Measurements from ENCODE around the gene PA2G4.
A peak's percentile ranks its signal among the peaks of the same experiment; 100 is the strongest.
"Not testable (repeated sequence)": the region's sequence is repeated elsewhere in the genome, so short reads cannot be mapped to it uniquely, and the experiment has no call there.

The PA2G4 gene

DNA sequence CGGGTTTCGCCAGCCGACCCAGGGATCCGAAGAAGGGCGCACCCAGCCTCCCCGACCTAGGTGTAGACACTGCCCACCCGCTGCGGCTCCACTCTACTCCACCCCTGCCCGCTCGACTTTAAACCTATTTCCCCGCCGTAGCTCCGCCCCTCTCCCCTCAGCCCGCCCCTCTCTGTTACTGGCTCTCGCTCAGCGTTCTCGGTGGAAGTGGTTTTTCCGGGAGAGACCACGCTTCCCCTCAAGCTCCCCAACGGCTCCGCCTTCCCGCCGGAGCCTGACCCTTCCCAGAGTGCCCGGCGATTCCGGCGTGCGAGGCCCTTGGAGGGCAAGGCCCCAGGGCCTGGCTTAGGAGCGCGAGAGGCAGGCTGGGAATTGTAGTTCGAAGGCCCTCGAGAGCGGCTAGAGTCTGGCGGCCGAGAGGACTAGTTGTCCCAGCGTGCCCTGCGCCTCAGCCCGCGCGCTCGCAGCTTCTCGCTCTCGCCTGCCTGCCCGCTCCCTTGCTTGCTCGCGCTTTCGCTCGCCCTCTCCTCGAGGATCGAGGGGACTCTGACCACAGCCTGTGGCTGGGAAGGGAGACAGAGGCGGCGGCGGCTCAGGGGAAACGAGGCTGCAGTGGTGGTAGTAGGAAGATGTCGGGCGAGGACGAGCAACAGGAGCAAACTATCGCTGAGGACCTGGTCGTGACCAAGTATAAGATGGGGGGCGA is at the start of gene PA2G4:
TSS of gene PA2G4 (plus strand) at position 451 of the 706 bp plus-strand sequence. CDS start at position 630, 179 bp downstream.
- peak; percentile 98 for DNase-seq

DNA sequence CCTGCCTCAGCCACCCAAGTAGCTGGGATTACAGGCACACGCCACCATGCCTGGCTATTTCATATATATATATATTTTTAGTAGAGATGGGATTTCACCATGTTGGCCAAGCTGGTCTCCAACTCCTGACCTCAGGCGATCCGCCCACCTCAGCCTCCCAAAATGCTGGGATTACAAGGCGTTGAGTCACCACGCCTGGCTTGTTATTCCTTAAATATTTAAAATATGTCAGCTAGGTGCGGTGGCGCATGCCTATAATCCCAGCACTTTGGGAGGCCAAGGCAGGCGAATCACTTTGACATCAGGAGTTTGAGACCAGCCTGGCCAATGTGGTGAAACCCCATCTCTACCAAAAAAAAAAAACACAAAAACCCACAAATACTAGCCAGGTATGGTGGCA is 44.4 kb upstream of the PA2G4 start:
- not testable (repeated sequence) for DNase-seq

DNA sequence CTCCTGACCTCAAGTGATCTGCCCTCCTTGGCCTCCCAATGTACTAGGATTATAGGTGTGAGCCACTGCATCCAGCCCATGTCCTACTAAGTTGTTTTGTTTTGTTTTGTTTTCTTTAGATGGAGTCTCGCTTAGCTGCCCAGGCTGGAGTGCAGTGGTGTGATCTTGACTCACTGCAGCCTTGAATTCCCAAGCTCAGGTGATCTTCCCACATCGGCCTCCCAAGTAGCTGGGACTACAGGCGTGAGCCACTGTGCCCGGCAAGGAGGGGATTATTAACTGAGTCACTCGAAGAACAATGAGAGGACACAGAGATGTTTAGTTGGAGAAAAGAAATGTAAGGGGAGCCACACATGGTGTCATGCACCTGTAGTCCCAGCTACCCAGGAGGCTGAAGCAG is 42.4 kb upstream of the PA2G4 start:
- no peak for DNase-seq

DNA sequence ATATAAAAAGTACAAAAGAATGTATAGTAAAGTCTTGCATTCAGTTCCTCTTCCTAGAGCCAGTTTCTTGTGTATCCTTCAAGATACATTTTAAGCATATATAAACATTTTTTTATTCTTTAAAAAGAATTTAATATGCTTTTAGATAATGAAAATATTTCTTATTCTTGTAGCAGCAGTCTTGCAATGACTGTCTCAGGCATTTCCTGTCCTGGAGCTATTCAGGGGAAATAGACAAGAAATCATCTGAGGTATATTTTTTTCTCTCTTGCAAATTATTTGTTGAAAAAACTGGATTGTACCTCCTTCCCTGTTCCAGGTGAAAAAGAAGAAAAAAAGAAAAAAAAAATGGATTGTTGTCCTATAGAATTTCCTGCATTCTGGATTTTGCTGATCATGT is 41.4 kb upstream of the PA2G4 start:
- no peak for DNase-seq

DNA sequence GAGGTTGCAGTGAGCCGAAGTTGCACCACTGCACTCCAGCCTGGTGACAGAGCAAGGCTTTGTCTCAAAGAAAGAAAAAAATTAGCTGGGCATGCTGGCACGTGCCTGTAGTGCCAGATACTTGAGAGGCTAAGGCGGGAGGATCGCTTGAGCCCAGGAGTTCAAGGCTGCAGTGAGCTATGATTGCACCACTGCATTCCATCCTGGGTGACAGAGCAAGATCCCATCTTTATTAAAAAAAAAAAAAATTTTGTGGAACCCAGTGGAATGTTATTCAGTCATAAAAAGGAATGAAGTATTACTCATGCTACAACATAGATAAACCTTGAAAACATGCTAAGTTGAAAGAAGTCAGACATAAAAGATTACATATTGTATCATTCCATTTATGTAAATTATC is 32.7 kb upstream of the PA2G4 start:
- no peak for DNase-seq

DNA sequence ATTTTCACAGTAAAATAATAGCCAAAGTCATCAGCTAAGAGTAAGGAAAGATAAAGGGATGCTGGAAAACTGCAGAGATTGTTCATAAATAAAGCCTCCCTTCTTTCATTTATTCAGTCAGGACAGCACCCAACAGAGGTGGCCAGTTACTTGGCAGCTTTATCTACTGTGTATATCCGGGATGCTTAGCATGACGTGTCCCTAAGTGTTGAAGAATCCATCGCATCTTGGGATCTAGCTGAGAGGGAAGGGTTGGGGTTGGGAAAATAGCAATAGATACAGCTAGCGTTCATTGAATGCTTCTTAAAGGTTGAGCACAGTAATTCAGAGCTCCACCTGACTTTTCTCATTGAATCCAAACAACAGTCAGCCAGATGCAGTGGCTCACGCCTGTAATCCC is 30.0 kb upstream of the PA2G4 start:
- no peak for DNase-seq

DNA sequence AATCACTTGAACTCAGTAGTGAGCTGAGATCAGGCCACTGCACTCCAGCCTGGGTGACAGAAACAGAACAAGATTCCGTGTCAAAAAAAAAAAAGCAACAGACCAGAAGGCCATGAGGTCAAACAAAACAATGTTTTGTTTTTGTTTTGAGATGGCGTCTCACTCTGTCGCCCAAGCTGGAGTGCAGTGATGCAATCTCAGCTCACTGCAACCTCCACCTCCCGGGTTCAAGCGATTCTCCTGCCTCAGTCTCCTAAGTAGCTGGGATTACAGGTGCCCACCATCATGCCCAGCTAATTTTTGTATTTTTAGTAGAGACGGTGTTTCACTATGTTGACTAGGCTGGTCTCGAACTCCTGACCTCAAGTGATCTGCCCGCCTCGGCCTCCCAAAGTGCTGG is 26.4 kb upstream of the PA2G4 start:
- not testable (repeated sequence) for DNase-seq

DNA sequence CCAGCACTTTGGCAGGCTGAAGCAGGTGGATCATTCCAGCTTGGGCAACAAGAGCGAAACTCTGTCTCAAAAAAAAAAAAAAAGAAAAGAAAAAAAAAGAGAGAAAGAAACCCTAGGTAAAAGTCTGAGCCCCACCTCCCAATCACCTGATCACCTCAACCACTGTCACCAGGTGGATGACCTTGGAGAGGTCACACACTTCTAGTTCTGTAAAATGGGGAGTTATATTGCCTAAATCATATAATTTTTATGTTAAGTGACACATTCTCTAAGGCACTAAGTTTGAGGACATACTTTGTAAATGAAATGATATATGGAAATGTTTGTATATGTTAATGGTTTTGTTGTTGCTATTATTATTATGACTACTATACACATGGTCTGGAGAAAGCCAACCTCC is 25.9 kb upstream of the PA2G4 start:
- no peak for DNase-seq

DNA sequence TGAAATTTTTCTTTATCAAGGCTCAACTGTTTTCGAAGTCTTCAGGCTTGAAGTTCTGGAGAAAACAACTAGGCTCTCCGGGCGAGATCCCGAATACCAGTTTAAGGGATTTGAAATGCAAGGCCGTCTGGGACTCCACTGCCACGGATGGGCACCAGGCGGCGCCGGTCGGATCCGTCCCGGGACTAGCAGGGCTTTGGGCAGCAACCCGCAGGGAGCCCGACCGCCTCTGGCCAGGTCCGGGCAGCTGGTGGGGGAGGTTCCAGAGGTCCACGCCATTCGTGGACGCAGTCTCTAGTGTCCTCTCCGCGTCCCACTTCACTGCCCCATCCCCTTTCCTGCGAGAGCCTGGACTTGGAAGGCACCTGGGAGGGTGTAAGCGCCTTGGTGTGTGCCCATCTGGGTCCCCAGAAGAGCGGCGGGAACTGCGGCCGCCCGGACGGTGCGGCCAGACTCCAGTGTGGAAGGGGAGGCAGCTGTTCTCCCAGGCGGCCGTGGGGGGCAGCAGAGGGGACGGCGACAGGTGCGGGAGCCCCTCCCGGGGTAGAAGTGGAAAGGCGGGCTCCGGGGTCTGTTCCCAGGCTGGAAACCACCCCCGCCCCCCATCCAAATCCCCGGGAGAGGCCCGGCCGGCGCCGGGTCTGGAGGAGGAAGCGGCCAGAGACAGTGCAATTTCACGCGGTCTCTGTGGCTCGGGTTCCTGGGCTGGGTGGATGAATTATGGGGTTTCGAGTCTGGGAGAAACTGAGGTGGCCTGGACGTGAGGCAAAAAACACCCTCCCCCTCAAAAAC is 25.2 kb upstream of the PA2G4 start:
- peak; percentile 45 to 48 for DNase-seq

DNA sequence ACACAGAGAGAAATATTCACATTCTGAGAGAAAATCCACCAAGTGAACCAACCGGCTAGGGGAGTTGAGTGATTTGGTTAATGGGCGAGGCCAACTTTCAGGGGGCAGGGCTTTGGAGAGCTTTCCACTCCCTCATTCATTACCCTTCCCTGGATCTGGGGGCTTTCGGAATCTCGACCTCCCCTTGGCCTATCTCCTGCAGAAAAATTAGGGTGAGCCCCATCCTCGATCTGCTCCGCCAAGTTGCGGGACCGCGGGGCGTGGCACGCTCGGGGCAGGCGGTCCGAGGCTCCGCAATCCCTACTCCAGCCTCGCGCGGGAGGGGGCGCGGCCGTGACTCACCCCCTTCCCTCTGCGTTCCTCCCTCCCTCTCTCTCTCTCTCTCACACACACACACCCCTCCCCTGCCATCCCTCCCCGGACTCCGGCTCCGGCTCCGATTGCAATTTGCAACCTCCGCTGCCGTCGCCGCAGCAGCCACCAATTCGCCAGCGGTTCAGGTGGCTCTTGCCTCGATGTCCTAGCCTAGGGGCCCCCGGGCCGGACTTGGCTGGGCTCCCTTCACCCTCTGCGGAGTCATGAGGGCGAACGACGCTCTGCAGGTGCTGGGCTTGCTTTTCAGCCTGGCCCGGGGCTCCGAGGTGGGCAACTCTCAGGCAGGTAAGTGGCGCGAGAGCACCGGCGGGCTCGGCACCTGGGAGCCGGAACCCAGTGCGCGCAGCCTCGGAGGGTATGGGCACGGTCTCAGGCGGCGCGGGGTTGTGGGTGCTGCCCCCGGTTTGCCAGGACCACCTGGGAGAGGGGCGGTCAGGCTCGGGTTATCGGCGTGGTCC is 24.4 kb upstream of the PA2G4 start, which contains the start of gene ERBB3:
TSS of gene ERBB3 (plus strand) at position 443 of the 833 bp plus-strand sequence. CDS start at position 579, 136 bp downstream.
- DNase-seq, result peak; percentile 56 to 66

DNA sequence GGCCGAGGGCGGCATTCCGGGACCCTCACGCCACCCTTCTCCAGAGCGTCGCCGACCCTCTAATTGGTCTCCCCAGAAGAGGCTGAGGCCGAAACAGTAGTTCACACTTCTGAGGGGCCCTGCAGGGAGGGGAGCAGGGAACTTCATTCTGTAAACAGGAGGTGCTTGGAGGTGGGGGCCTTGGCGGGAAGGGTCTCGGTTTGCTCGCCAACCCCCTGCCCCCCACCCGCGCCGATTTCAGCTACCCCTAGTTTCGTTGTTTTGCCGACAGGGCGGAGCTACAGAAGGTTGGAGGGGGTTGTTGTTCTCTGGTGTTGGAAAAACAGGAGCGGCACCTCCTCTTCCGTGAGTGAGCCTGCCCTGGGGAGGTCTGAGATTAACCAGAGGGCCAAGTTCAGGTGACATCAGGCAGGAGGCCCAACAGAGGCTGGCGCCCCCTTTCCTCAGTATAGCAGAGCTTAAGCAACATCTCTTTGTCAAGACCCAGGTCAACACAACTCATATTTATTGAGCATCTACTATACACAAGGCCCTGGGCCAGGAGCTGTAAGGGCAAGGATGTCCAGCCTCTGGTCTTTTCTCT is 23.7 kb upstream of the PA2G4 start:
- DNase-seq, result no peak

DNA sequence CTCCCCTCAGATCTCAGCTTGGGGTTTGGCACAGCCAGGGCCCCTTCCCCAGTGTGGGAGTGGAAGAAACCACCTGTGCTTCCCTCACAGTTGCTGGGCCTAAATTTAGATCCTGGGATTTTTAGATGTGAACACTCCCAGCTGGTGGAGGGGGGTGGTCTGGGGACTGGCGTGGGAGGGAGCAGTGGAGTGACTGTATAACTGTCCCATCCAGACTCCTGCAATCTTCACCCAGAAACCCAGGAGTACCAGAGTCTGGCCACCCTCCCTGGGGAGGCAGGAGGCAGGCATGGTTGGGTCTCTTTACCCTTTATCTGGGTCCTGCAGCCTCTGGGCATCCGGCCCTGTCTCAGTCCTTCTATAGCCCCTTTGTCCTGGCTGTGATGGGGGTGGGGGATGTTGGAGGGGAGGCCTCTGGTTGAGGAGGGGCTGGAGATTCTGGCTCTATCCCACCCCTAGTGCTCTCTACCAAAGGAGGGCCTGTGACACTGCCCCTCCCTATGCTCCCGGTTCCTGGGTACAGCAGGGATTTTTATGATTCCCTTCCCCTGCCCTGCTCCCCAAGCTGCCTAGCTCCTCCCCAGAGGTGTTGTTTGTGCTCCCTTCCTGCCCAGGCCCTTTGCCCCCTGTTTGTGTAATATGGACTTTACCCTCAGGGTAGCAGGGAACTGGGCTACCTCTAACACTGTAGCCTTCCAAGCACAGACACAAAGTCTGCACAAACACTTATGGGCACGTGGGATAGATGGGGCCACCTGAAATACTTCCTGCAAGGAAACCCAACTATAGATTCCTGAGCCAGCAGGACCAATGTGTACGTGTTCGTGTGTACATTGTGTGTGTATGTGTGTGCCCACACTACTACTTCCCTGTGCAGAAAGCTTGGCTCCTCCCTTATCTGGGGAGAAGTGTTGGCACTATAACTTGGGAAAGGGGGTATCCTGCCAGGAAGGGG is 22.7 kb upstream of the PA2G4 start:
- no peak for DNase-seq

DNA sequence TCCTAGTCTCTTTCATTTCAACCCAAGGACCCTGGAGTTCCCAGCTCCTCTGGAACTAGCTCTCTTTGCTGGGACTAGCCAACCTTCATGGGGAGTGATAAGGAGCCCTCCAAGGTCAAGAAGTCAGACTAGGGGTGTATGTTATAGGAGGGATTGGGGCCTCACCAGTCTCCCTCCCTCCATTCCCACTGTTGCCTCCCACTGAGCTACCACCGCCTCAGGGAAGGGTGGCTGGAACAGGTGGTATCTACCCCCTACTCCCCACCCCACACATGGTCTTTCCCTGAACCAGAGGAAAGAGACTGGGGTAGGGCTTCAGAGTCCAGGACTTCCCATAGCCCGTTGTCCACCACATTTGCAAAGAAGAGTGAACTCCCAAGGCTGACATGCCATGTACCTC is 22.0 kb upstream of the PA2G4 start:
- no peak for DNase-seq

DNA sequence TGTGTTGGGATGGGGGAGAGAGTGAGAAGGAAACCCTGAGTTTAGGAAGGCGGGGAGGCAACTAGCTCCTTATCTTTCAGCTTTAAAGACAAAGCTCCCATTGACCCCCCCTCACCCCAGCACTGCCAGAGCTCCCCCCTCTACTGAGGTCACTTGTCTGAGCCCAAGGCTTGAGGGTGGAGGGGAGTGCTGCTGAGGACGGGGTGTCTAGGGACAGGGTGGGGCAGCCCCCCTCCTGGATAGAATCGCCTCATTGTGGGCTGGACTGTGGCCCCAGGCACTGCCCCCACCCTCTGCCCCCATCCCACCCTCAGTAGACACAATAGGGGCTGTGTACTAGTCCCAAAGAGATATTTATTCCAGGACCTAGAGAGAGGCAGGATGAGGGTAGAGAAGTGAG is 21.4 kb upstream of the PA2G4 start:
- no peak for DNase-seq

DNA sequence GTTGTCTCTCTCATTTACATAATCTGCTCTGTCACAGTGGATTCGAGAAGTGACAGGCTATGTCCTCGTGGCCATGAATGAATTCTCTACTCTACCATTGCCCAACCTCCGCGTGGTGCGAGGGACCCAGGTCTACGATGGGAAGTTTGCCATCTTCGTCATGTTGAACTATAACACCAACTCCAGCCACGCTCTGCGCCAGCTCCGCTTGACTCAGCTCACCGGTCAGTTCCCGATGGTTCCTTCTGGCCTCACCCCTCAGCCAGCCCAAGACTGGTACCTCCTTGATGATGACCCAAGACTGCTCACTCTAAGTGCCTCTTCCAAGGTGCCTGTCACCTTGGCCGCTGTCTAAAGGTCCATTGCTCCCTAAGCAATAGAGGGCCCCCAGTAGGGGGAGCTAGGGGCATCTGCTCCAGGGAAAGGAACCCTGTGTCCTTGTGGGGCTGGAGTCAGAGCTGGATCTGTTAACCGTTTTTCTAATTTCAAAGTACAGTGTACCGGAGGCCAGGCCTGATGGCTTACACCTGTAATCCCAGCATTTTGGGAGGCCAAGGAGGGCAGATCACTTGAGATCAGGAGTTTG is 19.3 kb upstream of the PA2G4 start:
- DNase-seq, result peak in 1 of 2 donors; percentile 16

DNA sequence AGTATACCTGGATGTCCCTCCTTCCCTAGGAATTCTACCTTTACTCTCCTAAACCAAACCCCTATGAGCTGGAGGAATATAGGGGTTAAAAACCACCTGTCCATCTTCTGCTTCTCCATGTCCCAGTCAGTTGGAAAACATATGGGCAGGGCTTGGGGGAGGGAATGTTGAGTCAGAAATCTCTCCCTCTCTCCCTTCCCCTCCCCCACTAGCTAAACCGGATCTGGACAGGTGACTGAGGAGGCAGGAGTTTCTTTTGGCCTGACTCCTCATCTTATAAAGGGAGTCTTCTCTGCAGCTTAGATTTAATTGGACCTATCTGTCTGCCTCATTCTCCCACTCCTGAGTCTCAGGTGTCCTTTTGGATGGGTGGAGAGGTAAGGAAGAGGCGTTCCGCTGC is 18.3 kb upstream of the PA2G4 start:
- no peak for DNase-seq

DNA sequence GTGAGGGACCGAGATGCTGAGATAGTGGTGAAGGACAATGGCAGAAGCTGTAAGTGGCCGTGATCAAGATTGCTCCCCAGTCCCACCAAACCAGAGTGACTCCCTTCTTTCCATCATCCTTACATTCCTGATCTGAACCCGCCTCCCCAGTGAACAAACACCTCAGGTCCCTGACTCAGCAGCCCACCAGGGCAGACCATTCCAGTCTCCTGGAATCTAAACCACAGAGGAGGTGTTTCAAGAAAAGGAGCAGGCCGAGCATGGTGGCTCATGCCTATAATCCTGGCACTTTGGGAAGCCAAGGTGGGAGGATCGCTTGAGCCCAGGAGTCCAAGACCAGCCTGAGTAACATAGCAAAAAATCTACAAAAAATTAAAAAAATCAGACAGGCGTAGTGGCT is 17.8 kb upstream of the PA2G4 start:
- no peak for DNase-seq

DNA sequence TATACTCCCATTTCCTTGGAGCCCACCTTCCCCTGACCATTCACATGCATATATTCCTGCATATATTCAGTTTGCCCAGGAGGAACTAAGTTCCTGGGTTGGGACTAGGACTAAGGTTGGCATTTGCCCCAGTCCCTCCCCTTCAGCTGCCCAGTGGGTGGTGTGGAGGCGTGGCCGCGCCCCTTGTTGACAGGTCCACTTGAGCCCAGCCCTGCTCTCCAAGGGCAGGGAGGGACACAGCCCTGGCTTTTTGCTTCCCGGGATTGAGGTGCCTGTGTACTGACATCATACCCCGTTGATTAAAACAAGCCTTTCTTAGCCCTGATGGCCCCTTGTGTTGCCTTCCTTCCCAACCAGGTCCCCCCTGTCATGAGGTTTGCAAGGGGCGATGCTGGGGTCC is 17.1 kb upstream of the PA2G4 start:
- no peak for DNase-seq

DNA sequence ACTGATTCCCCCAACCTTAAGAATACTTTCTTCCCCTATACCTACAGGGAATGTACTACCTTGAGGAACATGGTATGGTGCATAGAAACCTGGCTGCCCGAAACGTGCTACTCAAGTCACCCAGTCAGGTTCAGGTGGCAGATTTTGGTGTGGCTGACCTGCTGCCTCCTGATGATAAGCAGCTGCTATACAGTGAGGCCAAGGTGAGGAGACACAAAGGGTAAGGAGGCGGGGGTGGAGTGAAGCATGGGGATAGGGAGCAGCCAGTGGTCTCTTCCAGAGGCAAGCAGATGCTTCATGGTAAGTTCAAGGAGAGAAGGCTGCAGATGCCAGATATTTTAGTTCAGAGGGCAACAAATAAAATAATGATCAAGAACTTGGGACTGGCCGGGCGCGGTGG is 6.6 kb upstream of the PA2G4 start:
- no peak for DNase-seq

DNA sequence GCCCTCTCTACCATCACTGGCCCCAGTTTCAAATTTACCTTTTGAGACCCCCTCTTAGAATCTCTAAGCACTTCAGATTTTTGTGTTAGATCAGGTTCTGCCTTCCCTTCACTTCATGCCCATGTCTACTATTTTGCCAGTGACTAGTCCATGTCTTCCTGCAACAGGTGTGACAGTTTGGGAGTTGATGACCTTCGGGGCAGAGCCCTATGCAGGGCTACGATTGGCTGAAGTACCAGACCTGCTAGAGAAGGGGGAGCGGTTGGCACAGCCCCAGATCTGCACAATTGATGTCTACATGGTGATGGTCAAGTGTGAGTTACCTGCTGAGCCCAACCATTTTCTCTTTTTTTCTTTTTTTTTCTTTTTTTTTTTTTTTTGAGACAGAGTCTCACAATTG is 5.8 kb upstream of the PA2G4 start:
- DNase-seq, result no peak

DNA sequence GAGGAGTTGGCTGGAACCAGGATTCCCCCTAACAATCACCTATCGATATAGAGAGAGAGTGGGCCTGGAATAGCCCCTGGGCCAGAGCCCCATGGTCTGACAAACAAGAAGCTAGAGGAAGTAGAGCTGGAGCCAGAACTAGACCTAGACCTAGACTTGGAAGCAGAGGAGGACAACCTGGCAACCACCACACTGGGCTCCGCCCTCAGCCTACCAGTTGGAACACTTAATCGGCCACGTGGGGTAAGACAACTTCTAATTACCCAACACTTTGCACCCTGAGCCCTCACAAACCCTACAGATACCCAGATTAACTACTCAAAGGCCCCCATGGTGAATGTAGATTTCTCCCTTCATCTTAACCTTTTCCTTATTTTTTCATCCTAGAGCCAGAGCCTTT is 4.6 kb upstream of the PA2G4 start:
- DNase-seq, result no peak

Measured in CD4-positive, alpha-beta T cell treated with Interleukin-4 for 1 hour (primary cell).